Dermis blood vessel endothelial cell (primary cell): ENCODE measurements around the gene POM121. TPM values are rescaled to one million over a fixed set of nuclear protein-coding genes. Genes with fewer than 3 reads are reported as not detected.
"Not testable (repeated sequence)": the region's sequence is repeated elsewhere in the genome, so short reads cannot be mapped to it uniquely, and the experiment has no call there.

Source experiments
- DNase-seq: peaks from one replicate; pipeline ENCODE4 v3.0.0; 2010
- total RNA-seq: library from RNA; depleted of rRNA; stranded (reverse); fragments of >200 nt; gene quantifications from 2 replicates; pipeline ENCODE4 v1.2.3, GENCODE V29; 2014

Gene POM121
- total RNA-seq, 1 donor from 2014 or later, result 5.4 TPM

GRCh38 chr7:72949686-72950085 lies 24.8 kb downstream of the POM121 start:
- not testable (repeated sequence) for DNase-seq

- DNase-seq, result not testable (repeated sequence)
These were observed 25.5 kb downstream of the POM121 start for GRCh38 chr7:72950432-72950831.

- DNase-seq, result not testable (repeated sequence)
These were observed 29.1 kb downstream of the POM121 start for GRCh38 chr7:72953901-72954562.

GRCh38 chr7:72954563-72955198 lies 29.8 kb downstream of the POM121 start:
- DNase-seq, result not testable (repeated sequence)

- DNase-seq, result not testable (repeated sequence)
These were observed 35.1 kb downstream of the POM121 start for GRCh38 chr7:72960029-72960428.

- DNase-seq, result not testable (repeated sequence)
These were observed 35.9 kb downstream of the POM121 start for GRCh38 chr7:72960626-72961345.

GRCh38 chr7:72961346-72961650 lies 36.4 kb downstream of the POM121 start:
- DNase-seq, result not testable (repeated sequence)

- DNase-seq, result not testable (repeated sequence)
These were observed 38.2 kb downstream of the POM121 start for GRCh38 chr7:72963056-72963455.

GRCh38 chr7:72965186-72965975 lies 40.5 kb downstream of the POM121 start:
- not testable (repeated sequence) for DNase-seq

- not testable (repeated sequence) for DNase-seq
These were observed 42.0 kb downstream of the POM121 start for GRCh38 chr7:72966892-72967291.

- DNase-seq, result not testable (repeated sequence)
These were observed 44.2 kb downstream of the POM121 start, which contains the start of gene TRIM74 for GRCh38 chr7:72968980-72969516. Gene TRIM74, minus strand, starts transcription at chr7:72969466. Its CDS starts 3,309 bp downstream, at chr7:72966157.

- not testable (repeated sequence) for DNase-seq
These were observed 44.8 kb downstream of the POM121 start for GRCh38 chr7:72969688-72970087.

GRCh38 chr7:72971505-72971904 lies 46.6 kb downstream of the POM121 start:
- not testable (repeated sequence) for DNase-seq

- not testable (repeated sequence) for DNase-seq
These were observed 49.9 kb downstream of the POM121 start for GRCh38 chr7:72974781-72975180.

- DNase-seq, result not testable (repeated sequence)
These were observed 50.9 kb downstream of the POM121 start for GRCh38 chr7:72975656-72976286.

- not testable (repeated sequence) for DNase-seq
These were observed 51.5 kb downstream of the POM121 start for GRCh38 chr7:72976434-72976833.

GRCh38 chr7:72980382-72980781 lies 55.5 kb downstream of the POM121 start:
- DNase-seq, result not testable (repeated sequence)

GRCh38 chr7:72982084-72982483 lies 57.2 kb downstream of the POM121 start:
- DNase-seq, result not testable (repeated sequence)

- DNase-seq, result not testable (repeated sequence)
These were observed 65.4 kb downstream of the POM121 start for GRCh38 chr7:72990146-72990913.

GRCh38 chr7:72995484-72995883 lies 70.6 kb downstream of the POM121 start:
- DNase-seq, result not testable (repeated sequence)

- DNase-seq, result not testable (repeated sequence)
These were observed 72.6 kb downstream of the POM121 start for GRCh38 chr7:72997447-72997846.
